Fibroblast of skin of back (primary cell): ENCODE data around the gene CD44. TPM values are rescaled to one million over a fixed set of nuclear protein-coding genes. Genes with fewer than 3 reads are reported as not detected.
A peak's percentile ranks its signal among the peaks of the same experiment; 100 is the strongest.
"Not testable (repeated sequence)": the region's sequence is repeated elsewhere in the genome, so short reads cannot be mapped to it uniquely, and the experiment has no call there.

Experiments used
- DNase-seq: peaks from one replicate; pipeline ENCODE4 v3.0.0-alpha.2; 2013
- polyA plus RNA-seq, 2 experiments: library from polyadenylated mRNA; unstranded; fragments of 120-200 nt; gene quantifications; one replicate each; pipeline ENCODE4 v1.2.1, GENCODE V29; 2013; ENCODE audit not compliant: insufficient read length in 2 of 2

CD44 gene
- polyA plus RNA-seq (2013, experiment 1 of 2; ENCODE audit: insufficient read length), result 418 TPM
- polyA plus RNA-seq (2013, experiment 2 of 2; ENCODE audit: insufficient read length), result 184 TPM

- DNase-seq, result peak; percentile 87
Observed at GRCh38 chr11:35138943-35139721, at the start of gene CD44. CD44 (plus strand) TSS chr11:35139171; CDS start chr11:35139304, 133 bp downstream.

- DNase-seq, result no peak
Observed at GRCh38 chr11:35089666-35090065, 49.3 kb upstream of the CD44 start.

- DNase-seq, result no peak
Observed at GRCh38 chr11:35090125-35090524, 48.8 kb upstream of the CD44 start.

- DNase-seq, result not testable (repeated sequence)
Observed at GRCh38 chr11:35090991-35091390, 48.0 kb upstream of the CD44 start.

GRCh38 chr11:35096723-35097122 is 42.2 kb upstream of the CD44 start:
- DNase-seq, result no peak

- no peak for DNase-seq
Observed at GRCh38 chr11:35097814-35098455, 41.0 kb upstream of the CD44 start.

GRCh38 chr11:35098855-35099254 is 40.1 kb upstream of the CD44 start:
- DNase-seq, result no peak

- peak; percentile 93 for DNase-seq
Observed at GRCh38 chr11:35099278-35100012, 39.5 kb upstream of the CD44 start.

GRCh38 chr11:35100013-35100383 is 39.0 kb upstream of the CD44 start:
- DNase-seq, result peak; percentile 98

GRCh38 chr11:35101223-35101622 is 37.7 kb upstream of the CD44 start:
- peak; percentile 34 for DNase-seq

- no peak for DNase-seq
Observed at GRCh38 chr11:35102267-35102666, 36.7 kb upstream of the CD44 start.

GRCh38 chr11:35103366-35104208 is 35.4 kb upstream of the CD44 start:
- DNase-seq, result no peak

GRCh38 chr11:35104655-35105054 is 34.3 kb upstream of the CD44 start:
- no peak for DNase-seq

GRCh38 chr11:35105319-35106079 is 33.5 kb upstream of the CD44 start:
- DNase-seq, result no peak

- DNase-seq, result no peak
Observed at GRCh38 chr11:35106595-35106994, 32.4 kb upstream of the CD44 start.

GRCh38 chr11:35107861-35108260 is 31.1 kb upstream of the CD44 start:
- DNase-seq, result no peak

GRCh38 chr11:35108336-35108735 is 30.6 kb upstream of the CD44 start:
- DNase-seq, result not testable (repeated sequence)

GRCh38 chr11:35109041-35109440 is 29.9 kb upstream of the CD44 start:
- no peak for DNase-seq

- no peak for DNase-seq
Observed at GRCh38 chr11:35109827-35110226, 29.1 kb upstream of the CD44 start.

GRCh38 chr11:35111161-35112055 is 27.6 kb upstream of the CD44 start:
- DNase-seq, result peak; percentile 77
